Islet precursor cell (in vitro differentiated cells): ENCODE results near the gene PAX3.

Source experiments
- DNase-seq: peaks from one replicate; pipeline ENCODE4 v3.0.0-alpha.2; 2018

Gene PAX3

GRCh38 chr2:222296311-222296741, 2.5 kb downstream of the PAX3 start:
- DNase-seq: no peak

GRCh38 chr2:222295368-222296062, 3.3 kb downstream of the PAX3 start:
- DNase-seq: no peak

DNA sequence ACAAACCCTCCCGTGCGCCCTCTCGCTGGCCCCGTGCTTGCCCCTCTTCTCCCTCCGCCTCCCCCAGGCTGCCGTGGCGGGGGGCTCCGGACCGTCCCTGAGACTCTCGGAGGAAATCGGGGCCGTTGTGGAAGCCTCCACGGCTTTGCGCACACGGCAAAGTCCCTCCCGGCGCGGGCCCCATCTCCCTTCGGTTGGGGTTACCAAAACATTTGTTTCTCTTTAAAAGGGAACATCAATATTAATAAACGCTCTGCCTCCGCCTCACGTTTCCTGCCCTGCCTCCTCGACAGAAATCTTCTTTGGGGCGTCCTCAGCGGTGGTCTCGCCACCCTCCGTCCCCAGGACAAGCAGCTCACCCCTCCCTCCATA, 3.8 kb downstream of the PAX3 start:
- no peak for DNase-seq

- DNase-seq: no peak
These were observed 4.9 kb downstream of the PAX3 start for GRCh38 chr2:222293660-222294630.

DNA sequence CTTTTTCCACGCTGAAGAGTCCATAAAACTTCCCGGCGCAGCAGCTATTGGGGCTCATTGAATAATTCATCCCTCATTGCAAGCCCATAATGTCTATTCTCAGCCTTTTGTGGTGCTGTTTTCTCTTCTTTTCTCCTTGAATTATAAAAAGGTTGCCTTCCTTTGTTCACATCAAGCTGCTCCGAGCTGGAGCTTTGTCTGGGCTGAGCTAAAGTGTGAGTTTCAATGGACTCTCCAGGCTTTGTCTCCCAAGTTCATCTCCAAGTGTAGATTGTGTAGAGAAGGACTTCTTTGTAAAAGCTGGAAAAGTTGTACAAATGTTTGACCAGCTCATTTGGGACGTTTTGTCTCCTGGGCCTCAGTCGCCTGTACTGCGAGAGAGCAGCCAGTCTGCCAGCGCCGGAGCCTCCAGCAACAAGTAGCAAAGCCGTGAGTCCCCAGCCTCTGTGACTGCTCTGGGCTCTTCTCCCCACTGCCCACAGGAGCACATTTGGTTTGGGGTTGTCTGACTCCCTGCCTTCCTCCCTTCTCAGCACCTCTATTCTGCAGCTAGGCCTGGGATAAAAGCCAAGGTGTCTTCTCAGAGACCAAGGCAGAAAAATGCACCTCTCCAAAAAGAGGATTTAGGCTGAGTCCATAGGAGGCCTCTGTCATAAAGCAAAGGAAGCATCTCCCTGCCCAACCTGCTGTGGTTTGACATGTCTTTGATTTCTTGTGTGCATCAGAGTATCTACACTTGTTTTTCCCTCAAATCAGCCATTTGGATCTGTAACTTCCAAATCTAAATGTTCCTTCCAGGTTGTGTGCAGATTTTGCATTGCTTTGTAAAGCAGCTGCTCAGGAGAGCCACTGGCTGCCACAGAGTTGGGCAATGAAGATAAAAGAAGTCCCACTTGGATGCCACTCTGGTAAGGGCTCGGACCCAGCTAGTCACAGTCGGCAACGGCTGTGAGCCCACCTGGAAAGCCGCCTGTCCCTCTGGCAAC, 6.4 kb downstream of the PAX3 start:
- no peak for DNase-seq

- no peak for DNase-seq
These were observed 7.3 kb downstream of the PAX3 start for GRCh38 chr2:222291485-222291841.

DNA sequence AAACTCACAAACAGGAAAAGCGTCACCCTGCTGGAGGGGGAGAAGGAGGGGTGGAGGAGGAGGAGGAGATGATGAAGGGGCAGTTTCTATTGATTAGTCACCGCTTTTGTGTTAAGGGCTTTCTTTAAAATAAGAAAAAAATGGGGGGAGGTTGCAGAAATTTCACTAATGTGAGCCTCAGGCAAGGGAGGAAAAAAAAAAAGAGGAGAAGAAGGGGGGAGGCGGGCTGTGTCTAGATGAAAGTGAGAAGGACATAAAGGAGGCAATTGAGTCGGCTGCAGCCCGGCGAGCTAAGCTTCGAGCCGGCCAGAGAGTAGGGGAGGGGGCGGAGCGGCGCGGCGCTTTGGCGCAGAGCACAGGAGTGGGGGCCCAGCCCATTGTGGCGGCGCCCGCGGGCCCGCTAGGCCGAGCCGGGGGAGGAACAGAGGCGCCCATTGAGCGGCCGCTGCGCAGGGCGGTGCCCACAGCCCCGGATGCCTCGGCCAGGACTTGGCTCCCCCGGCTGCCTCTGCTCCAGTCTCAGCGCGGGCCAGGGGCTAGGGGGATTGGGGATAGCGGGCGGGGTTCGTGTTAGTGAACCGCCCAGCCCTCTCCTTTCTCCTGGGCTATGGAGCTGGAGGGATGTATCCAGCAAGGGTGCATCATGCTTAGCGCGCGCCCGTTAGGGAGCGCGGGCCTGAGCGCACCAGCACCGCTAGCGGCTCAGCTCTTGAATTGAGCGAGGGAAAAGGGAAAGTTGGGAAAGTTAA, 7.9 kb downstream of the PAX3 start:
- DNase-seq: peak; percentile 96

DNA sequence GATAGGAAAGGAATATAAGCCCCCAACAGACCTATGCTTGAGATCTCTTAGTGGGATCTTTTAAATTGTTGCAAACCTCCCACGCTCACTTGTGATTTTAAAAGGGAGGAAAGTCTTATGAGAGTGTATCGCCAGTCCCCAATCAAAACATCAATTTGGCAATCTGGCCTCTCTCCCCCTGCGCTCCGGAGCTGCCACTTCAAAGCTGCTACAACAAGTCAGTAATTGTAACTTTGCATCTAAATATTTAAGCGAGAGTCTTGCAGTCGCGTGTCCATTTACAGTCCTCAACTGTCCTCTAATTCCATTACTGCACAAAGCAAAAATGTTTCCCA, 8.4 kb downstream of the PAX3 start:
- no peak for DNase-seq

GRCh38 chr2:222289278-222290160, 9.3 kb downstream of the PAX3 start:
- DNase-seq: no peak

DNA sequence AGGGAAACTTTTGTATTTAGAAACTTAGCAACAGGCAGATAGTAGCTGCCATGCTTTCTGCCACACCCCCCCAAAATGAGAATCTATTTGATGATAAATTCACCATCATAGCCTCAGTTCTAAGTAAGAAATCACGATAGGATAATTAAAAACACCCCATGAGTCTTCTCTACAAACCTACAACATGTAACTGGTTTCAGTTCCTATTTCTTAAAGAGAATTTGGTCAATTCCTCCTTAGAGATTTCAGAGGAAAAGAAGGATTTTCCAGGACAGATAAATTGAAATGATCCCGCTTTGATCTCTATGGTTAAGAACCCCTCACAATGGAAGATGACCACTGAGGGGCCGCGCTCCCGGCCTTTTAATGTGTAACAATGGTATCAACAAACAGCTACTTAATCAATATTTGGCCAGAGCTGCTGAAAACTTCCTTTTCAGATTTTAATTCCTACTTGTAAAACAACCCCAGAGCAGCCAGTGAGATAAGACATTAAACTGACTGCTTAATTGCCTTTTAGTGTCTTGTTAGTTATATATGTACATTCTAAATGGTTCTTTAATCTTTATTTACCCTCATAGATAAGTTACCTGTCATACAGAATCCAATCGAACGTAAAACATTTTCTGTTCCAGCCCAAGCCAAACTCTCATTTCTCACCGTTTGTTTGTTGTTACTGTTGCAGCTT, 10.1 kb downstream of the PAX3 start:
- no peak for DNase-seq

- DNase-seq: no peak
These were observed 10.8 kb downstream of the PAX3 start for GRCh38 chr2:222287862-222288479.

DNA sequence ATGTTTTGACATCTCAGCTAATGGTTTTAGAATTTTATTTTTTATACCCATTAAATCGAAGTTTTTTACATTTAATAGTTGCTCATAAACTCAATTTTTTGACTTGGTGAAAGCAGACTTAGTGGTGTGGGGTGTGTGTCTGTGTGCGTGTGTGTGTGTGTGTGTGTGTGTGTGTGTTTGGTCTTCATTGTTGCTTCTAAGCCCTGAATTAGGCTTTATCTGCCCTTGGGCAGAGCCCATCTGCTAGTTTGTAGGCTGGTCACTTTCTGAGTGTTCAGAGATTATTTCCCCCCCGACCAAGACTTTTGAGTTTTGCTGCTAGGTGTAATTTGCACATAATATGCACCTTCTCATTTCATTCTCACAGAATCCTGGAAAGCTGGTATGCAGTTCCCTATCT, 14.3 kb downstream of the PAX3 start:
- DNase-seq: no peak

- peak; percentile 75 for DNase-seq
These were observed 15.2 kb downstream of the PAX3 start for GRCh38 chr2:222283634-222284033.

GRCh38 chr2:222281506-222281905, 17.3 kb downstream of the PAX3 start:
- DNase-seq: no peak

DNA sequence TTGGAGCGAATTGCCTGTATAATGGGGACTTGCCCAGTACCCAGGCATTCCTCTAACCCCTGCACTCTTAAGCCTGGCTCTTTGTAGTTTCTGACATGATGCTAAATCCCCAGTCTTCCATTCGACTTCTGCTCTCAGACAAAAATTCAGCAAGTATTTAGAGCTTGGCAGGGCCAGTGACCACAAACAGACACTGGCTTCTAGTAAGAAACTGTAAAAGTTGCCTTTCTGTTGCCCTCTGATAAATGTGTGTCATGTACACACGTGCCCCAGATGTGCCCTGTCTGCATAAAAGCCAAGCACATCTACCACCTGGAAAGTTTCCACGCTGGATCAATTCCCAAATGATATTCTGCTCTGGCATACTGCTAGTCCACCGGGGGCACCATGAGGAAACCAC, 18.0 kb downstream of the PAX3 start:
- no peak for DNase-seq

DNA sequence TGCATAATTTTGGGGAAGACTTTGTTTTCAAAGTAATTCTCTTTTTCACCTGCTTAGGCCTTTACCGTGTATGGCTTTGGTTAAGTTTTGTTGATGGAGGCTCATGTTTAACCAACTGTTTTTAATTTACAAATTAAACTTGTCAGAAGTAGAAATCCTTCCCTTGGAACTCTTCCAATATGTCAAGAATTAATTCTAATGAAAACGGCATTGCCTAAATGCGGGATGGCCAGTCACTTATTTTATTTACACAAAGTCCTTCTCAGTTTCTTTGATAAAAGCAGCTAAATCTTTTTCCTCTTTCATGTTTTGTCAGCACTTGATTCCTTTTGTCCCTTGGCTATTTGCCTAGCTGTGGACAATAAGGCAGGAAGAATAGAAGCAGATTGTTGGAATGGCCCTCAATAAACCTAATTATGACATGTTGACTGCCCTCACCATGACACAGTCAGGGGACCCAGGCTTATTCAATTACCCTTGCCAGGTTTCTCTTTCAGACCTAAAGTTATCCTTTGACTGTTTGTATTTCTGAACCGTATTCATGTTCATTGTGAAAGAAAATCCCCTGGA, 26.3 kb downstream of the PAX3 start:
- DNase-seq: no peak

DNA sequence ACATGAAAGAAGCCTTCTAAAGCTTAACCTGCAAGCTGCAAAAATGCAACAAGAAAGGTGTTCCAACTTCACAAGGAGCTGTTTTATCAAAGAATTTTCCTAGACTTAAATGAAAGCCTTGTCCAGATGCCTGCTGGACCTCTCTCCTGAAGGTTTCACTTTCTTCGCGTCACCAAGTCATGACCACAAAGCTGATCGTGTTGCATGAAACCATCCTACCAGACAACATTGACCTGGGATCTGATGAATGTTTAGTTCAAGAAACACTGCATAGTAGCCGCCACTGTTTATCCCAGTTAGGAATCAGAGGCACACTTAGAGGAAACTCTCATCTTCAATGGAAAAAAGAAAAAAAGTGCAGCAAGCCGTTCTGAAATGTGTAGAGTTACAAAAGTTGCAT, 26.9 kb downstream of the PAX3 start:
- no peak for DNase-seq

- DNase-seq: no peak
These were observed 28.4 kb downstream of the PAX3 start for GRCh38 chr2:222270396-222270795.

DNA sequence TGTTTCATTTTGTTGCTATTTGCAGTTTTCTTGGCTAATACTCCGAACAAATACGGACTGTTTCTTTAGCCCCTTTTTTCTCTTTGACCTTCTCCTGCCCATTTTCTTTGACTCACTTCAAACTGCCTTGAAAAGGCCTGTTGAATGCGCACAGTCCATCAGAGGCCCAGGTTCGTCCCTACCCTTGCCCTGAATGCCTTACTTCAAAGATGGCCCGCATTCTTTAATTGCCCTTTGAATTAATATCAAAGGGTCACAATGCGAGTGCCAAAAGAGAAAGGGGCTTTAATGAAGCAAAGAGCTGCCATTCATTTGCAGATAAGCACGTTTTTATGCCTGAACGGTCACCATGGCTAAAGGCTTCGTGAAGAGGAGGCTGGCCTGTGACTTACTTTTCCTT, 29.7 kb downstream of the PAX3 start:
- DNase-seq: no peak
